GM11168 (cell line): ENCODE measurements around the gene PPTC7.

Experiments used
- in situ Hi-C: fragments of 300-500 bp; cut with MboI; formaldehyde crosslinking; loops from one replicate; pipeline ENCODE4 v1.12.0; 2022; ENCODE audit warnings: low sequenced_read_pairs; ENCODE audit not compliant: unreplicated experiment

PPTC7 gene

DNA sequence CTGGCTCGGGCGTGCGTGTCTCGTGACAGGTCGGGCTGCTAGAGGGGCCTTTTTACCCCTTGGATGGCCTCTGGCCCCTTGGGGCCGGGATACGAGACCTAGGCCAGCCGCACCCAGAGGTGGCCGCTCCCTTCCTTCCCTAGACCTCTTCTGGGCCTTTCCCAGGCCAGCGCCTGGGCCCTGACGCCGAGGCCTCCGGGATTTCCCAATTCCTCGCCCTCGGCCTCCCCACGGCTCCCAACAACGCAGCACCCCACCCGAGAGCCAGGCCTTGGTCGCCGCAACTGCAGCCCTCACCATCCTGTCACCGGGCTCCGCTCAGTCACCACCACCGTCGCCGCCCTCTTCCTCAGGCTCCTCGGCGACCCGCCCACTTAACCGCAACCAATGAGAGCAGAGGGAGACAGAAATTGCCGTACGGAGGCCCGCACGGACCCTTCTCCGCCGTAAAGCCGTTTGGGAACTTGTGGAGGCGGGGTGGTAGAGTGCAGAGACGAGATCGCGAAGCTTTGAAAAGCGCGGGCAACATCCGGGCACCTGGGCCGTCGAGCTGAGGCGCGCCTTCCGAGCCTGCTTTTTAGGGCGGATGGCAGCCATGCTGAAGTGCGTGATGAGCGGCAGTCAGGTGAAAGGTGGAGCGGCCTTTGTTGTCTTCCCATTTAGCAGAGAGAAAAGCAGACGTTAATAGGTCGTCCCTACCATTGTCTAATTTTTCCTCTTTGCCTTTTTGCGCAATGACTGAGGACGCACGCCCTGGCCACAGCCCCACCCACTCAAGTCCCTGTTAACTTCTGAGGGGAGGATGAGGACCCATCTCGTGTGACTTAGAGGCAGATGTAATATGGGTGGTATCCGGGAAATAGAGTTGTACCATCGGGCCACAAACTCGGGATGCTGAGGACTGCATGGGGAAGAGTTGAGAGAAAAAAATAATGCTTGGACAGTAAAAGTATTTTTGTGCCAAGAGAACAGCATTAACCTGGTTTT, 81.1 kb downstream of the PPTC7 start, which contains the start of the genes RAD9B and VPS29:
TSS of gene RAD9B (plus strand) at position 580 of the 987 bp plus-strand sequence. CDS start at position 587, 7 bp downstream.
TSS of gene VPS29 (minus strand) at position 360 of the 987 bp plus-strand sequence. CDS start at position 300, 60 bp downstream.
- in situ Hi-C loops: loop anchor here (25.0 kb wide), 1 partner anchor 335 kb away; the partner anchor contains the start of gene CCDC63

DNA sequence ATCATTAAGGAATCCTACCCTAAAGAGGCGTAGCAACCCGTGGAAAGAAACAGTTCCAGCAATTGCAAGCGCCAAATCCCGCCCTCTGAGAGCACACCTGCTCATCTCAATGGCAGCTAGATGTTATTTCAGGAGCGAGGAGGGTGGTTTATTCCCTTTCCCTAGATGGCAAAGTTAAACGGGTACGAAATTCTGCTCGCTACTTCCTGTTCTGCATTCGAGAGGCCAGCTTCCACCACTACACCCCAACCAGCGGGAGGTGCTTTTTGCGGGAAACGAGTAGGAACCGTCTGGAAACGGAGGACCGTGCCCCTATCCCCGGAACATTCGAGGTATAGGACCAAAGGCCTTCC, 81.7 kb downstream of the PPTC7 start:
- in situ Hi-C loops: loop anchor here (25.0 kb wide), 1 partner anchor 336 kb away; the partner anchor contains the start of gene CCDC63

GRCh38 chr12:110498984-110499706, 84.0 kb downstream of the PPTC7 start:
- in situ Hi-C loops: no loop called here
